K562 (cell line): ENCODE measurements around the gene LMTK2. TPM values are rescaled to one million over a fixed set of nuclear protein-coding genes. Genes with fewer than 3 reads are reported as not detected.
A peak's percentile ranks its signal among the peaks of the same experiment; 100 is the strongest.

Source experiments
- CTBP1 ChIP-seq: fragments of 450-650 bp; IDR thresholded peaks from 2 replicates; pipeline ENCODE4 v1.6.1; 2016; ENCODE audit warnings: borderline replicate concordance
- DACH1 ChIP-seq: fragments of 450-650 bp; IDR thresholded peaks from 2 replicates; pipeline ENCODE4 v1.6.1; 2018; ENCODE audit not compliant: partially characterized antibody
- E2F6 ChIP-seq, 2 experiments: IDR thresholded peaks; 2 replicates each; pipeline ENCODE4 v1.6.1; 2011; ENCODE audit warnings: borderline replicate concordance in 1 of 2, control low read depth in 1 of 2, low read depth in 1 of 2, low read length in 1 of 2, mild to moderate bottlenecking in 1 of 2, mixed read lengths in 1 of 2, moderate library complexity in 1 of 2; ENCODE audit not compliant: insufficient read depth in 1 of 2, insufficient read length in 1 of 2, poor library complexity in 1 of 2, severe bottlenecking in 1 of 2; ENCODE audit errors: extremely low read depth in 1 of 2
- HBP1 ChIP-seq: fragments of 450-650 bp; formaldehyde crosslinking; IDR thresholded peaks from 2 replicates; pipeline ENCODE4 v1.4.0; 2022; ENCODE audit warnings: missing genetic modification characterization
- HDAC2 ChIP-seq: fragments of 450-650 bp; IDR thresholded peaks from 2 replicates; pipeline ENCODE4 v1.6.1; 2016; ENCODE audit warnings: mild to moderate bottlenecking
- LEF1 ChIP-seq: fragments of 450-650 bp; IDR thresholded peaks from 2 replicates; pipeline ENCODE4 v1.6.1; 2016; ENCODE audit warnings: mild to moderate bottlenecking
- MEF2D ChIP-seq: conservative IDR thresholded peaks from 2 replicates; pipeline ENCODE4 v1.6.1; 2016; ENCODE audit warnings: low read depth, missing genetic modification characterization, missing compliant biosample characterization
- NR3C1 ChIP-seq: sonication (generic); formaldehyde crosslinking; IDR thresholded peaks from 2 replicates; pipeline ENCODE4 v1.8.1; 2022; ENCODE audit warnings: missing genetic modification reagents
- PBX2 ChIP-seq, 2 experiments: IDR thresholded peaks in 1 of 2; conservative IDR thresholded peaks in 1 of 2; 2 replicates each; pipeline ENCODE4 v1.6.1; 2016; ENCODE audit warnings: low read depth in 2 of 2, mild to moderate bottlenecking in 1 of 2, missing compliant biosample characterization in 1 of 2, missing genetic modification characterization in 1 of 2, moderate library complexity in 1 of 2
- TAF1 ChIP-seq: IDR thresholded peaks from 2 replicates; pipeline ENCODE4 v1.6.1; 2011; ENCODE audit warnings: mild to moderate bottlenecking, low read length, moderate library complexity; ENCODE audit not compliant: insufficient read depth, control insufficient read depth, severe bottlenecking; ENCODE audit errors: extremely low read depth
- polyA plus RNA-seq, 8 experiments: library from polyadenylated mRNA; depleted of rRNA in 4 of 8; stranded (reverse) in 5 of 8; unstranded in 3 of 8; fragments of >200 nt; fragmentation: Nextera tagmentation in 2 of 8; fragmentation: Illumina TruSeq in 1 of 8; extraction: Ambion mirVana in 2 of 8; extraction: Trizol in 1 of 8; gene quantifications; 2 replicates each; pipeline versions ENCODE4 v1.2.1 to v1.2.3, GENCODE V29; 2011 to 2014; ENCODE audit warnings: inconsistent platforms in 1 of 8, missing spikeins in 1 of 8
- total RNA-seq, 7 experiments: library from RNA; depleted of rRNA in 6 of 7; stranded (reverse); fragments of >200 nt in 6 of 7; fragmentation: Illumina TruSeq in 2 of 7; extraction: Trizol in 2 of 7; gene quantifications; 2 replicates each; pipeline versions ENCODE4 v1.2.1 to v1.2.3, GENCODE V29; 2011 to 2021; ENCODE audit warnings: low replicate concordance in 1 of 7

LMTK2 gene
- total and polyA plus RNA-seq, 9 of the 15 experiments (the other 6 are each of a cell fraction or from before 2014, with no cell fraction given): 0.78 to 16.4 (median 6.3) TPM

- TF ChIP-seq TAF1: no peak
- peak; percentile 57; the same call in 1 of the 2 replicates for TF ChIP-seq LEF1
- TF ChIP-seq CTBP1: peak; percentile 83
- TF ChIP-seq HBP1 (CRISPR knock-in tag): no peak
- no peak for TF ChIP-seq PBX2 (CRISPR knock-in tag; IDR thresholded peaks at IDR 0.05; ENCODE audit: low read depth)
- peak; percentile 83 for TF ChIP-seq PBX2 (tag; conservative IDR thresholded peaks at IDR 0.05; ENCODE audit: low read depth)
- no peak for TF ChIP-seq MEF2D (tag)
- TF ChIP-seq E2F6 (IDR thresholded peaks at IDR 0.05; ENCODE audit: borderline replicate concordance in 1 of 2, extremely low read depth in 1 of 2, insufficient read depth in 1 of 2, insufficient read length in 1 of 2, low read depth in 1 of 2, low read length in 1 of 2, poor library complexity in 1 of 2, severe bottlenecking in 1 of 2): peak in 1 of 2 experiments; percentile 6
- no peak for TF ChIP-seq NR3C1 (CRISPR knock-in tag)
- TF ChIP-seq DACH1: no peak
- peak; percentile 100 for TF ChIP-seq HDAC2
These were observed 111.2 kb downstream of the LMTK2 start (continued) for GRCh38 chr7:98217623-98218582.
